Nephron (organoid): ENCODE data around the gene FBN1.
A peak's percentile ranks its signal among the peaks of the same experiment; 100 is the strongest.

Experiments
- H3K27ac Mint-ChIP-seq, 3 experiments: 2 replicates each; pipeline ENCODE4 v1.8.0; 2020; ENCODE audit warnings: mixed read lengths in 3 of 3, mild to moderate bottlenecking in 2 of 3, moderate library complexity in 1 of 3
- H3K27me3 Mint-ChIP-seq: 2 replicates; pipeline ENCODE4 v1.8.0; 2021; ENCODE audit warnings: low read depth, mild to moderate bottlenecking, moderate library complexity, mixed read lengths
- H3K36me3 Mint-ChIP-seq: 2 replicates; pipeline ENCODE4 v1.8.0; 2020; ENCODE audit warnings: low read depth, mixed read lengths
- H3K4me1 Mint-ChIP-seq: 2 replicates; pipeline ENCODE4 v1.8.0; 2020; ENCODE audit warnings: mixed read lengths
- H3K4me3 Mint-ChIP-seq, 3 experiments: 2 replicates each; pipeline ENCODE4 v1.8.0; 2020; ENCODE audit warnings: mild to moderate bottlenecking in 3 of 3, mixed read lengths in 3 of 3, moderate library complexity in 2 of 3
- H3K9me3 Mint-ChIP-seq: 2 replicates; pipeline ENCODE4 v1.8.0; 2020; ENCODE audit warnings: mixed read lengths
- CTCF ChIP-seq, 3 experiments: fragments of 200-600 bp; sonication (generic); IDR thresholded peaks; one replicate each; pipeline ENCODE4 v1.5.0; 2021; ENCODE audit warnings: antibody characterized with exemption in 3 of 3; ENCODE audit not compliant: unreplicated experiment in 3 of 3

FBN1 gene

GRCh38 chr15:48540756-48541155 lies 104.8 kb downstream of the FBN1 start:
- no peak for TF ChIP-seq CTCF (IDR thresholded peaks at IDR 0.05; ENCODE audit: unreplicated experiment in 3 of 3)
- Mint-ChIP-seq H3K27ac (peak overlapping the region in 2 of 3 experiments; percentile 50 to 89), H3K9me3 (peaks cover 4% of the 10 kb centered on the region), H3K4me1 (peaks cover 52% of the 10 kb centered on the region), H3K4me3 (peak overlapping the region in 1 of 3 experiments; percentile 5), H3K36me3 (no peaks in the 10 kb centered on the region), H3K27me3 (no peaks in the 10 kb centered on the region)

- Mint-ChIP-seq H3K36me3 (peaks cover 4% of the 10 kb centered on the region), H3K9me3 (peaks cover 4% of the 10 kb centered on the region), H3K4me3 (no peak overlapping the region), H3K4me1 (peaks cover 70% of the 10 kb centered on the region), H3K27ac (peak overlapping the region in 2 of 3 experiments; percentile 60 to 99), H3K27me3 (no peaks in the 10 kb centered on the region)
- TF ChIP-seq CTCF (IDR thresholded peaks at IDR 0.05; ENCODE audit: unreplicated experiment in 3 of 3) = no peak
Measured at GRCh38 chr15:48538941-48539340, 106.6 kb downstream of the FBN1 start.

- TF ChIP-seq CTCF (IDR thresholded peaks at IDR 0.05; ENCODE audit: unreplicated experiment in 3 of 3) = no peak
- H3K4me3 Mint-ChIP-seq = no peak overlapping the region
- H3K4me1 Mint-ChIP-seq = peaks cover 85% of the 10 kb centered on the region
- H3K27ac Mint-ChIP-seq = peak overlapping the region; percentile 95 to 99 (median 98)
- peaks cover 4% of the 10 kb centered on the region for H3K36me3 Mint-ChIP-seq
- no peaks in the 10 kb centered on the region for H3K27me3 Mint-ChIP-seq
- H3K9me3 Mint-ChIP-seq = no peaks in the 10 kb centered on the region
Measured at GRCh38 chr15:48537271-48538113, 108.0 kb downstream of the FBN1 start.

GRCh38 chr15:48536681-48537091 lies 108.8 kb downstream of the FBN1 start:
- Mint-ChIP-seq H3K4me3 (peak overlapping the region in 2 of 3 experiments; percentile 66 to 70), H3K27me3 (no peaks in the 10 kb centered on the region), H3K9me3 (no peaks in the 10 kb centered on the region), H3K27ac (peak overlapping the region; percentile 95 to 99 (median 98)), H3K4me1 (peaks cover 85% of the 10 kb centered on the region), H3K36me3 (peaks cover 4% of the 10 kb centered on the region)
- no peak for TF ChIP-seq CTCF (IDR thresholded peaks at IDR 0.05; ENCODE audit: unreplicated experiment in 3 of 3)

- no peak overlapping the region for H3K4me3 Mint-ChIP-seq
- no peaks in the 10 kb centered on the region for H3K9me3 Mint-ChIP-seq
- peaks cover 14% of the 10 kb centered on the region for H3K36me3 Mint-ChIP-seq
- H3K27me3 Mint-ChIP-seq = no peaks in the 10 kb centered on the region
- peak overlapping the region; percentile 11 to 99 (median 66) for H3K27ac Mint-ChIP-seq
- peaks cover 79% of the 10 kb centered on the region for H3K4me1 Mint-ChIP-seq
- no peak for TF ChIP-seq CTCF (IDR thresholded peaks at IDR 0.05; ENCODE audit: unreplicated experiment in 3 of 3)
Measured at GRCh38 chr15:48533982-48534381, 111.5 kb downstream of the FBN1 start.

GRCh38 chr15:48532946-48533345 lies 112.6 kb downstream of the FBN1 start:
- no peak for TF ChIP-seq CTCF (IDR thresholded peaks at IDR 0.05; ENCODE audit: unreplicated experiment in 3 of 3)
- peaks cover 71% of the 10 kb centered on the region for H3K4me1 Mint-ChIP-seq
- H3K27me3 Mint-ChIP-seq = no peaks in the 10 kb centered on the region
- no peaks in the 10 kb centered on the region for H3K9me3 Mint-ChIP-seq
- peak overlapping the region in 2 of 3 experiments; percentile 61 to 99 for H3K27ac Mint-ChIP-seq
- H3K36me3 Mint-ChIP-seq = peaks cover 14% of the 10 kb centered on the region
- no peak overlapping the region for H3K4me3 Mint-ChIP-seq
